ENCODE data around the gene NWD2.

GRCh38 chr4:37425857-37426256, 181.3 kb downstream of the NWD2 start:
- TF ChIP-seq EZH2 (IDR thresholded peaks at IDR 0.05; ENCODE audit: insufficient read depth, poor library complexity, severe bottlenecking) (no peak), EZH2phosphoT487 (IDR thresholded peaks at IDR 0.05; ENCODE audit: insufficient read depth, low read depth) (no peak)

All from GM23248 (cell line).